ENCODE measurements around the gene IRF2.
A peak's percentile ranks its signal among the peaks of the same experiment; 100 is the strongest.

The IRF2 gene

DNA sequence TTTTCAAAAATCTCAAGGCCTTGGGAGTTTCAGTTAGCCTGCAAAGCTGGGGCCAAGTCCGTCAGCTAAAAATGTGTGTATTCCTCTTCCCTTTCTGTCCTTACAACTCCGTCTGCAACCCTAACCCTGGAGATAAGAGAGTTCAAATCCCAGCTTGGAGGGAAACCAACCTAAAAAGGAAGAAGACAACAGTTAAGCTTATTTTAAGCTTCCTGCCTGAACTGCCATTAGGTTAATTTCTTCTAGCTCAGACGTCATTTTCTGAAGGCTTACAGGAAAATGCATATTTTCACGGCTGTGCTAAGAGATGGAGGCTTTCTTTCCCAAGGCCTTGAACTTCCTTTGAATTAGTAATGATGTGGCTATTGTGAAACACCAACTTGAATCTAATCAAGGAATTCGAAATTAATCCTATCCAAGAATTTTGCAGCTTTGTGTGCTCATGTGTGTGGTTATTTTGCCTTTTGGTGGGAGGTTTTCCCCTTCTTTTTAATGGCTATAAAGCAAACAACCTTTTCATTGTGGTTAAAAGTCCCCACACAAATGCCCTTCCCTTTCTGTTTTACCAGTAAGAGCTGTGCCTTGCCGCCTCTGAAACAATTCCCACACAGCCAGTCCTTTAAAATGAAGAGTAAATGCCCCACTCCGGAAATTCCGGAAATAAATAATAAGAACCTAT is 103.5 kb downstream of the IRF2 start:
- FAIRE-seq (no peak), DNase-seq (ENCODE audit: low spot score) (no peak)

- no peak for DNase-seq (ENCODE audit: low spot score)
- FAIRE-seq: no peak
These were observed 104.5 kb downstream of the IRF2 start for GRCh38 chr4:184369871-184370270.

- DNase-seq (ENCODE audit: low spot score) (no peak), FAIRE-seq (no peak)
These were observed 105.6 kb downstream of the IRF2 start for GRCh38 chr4:184368731-184369130.

DNA sequence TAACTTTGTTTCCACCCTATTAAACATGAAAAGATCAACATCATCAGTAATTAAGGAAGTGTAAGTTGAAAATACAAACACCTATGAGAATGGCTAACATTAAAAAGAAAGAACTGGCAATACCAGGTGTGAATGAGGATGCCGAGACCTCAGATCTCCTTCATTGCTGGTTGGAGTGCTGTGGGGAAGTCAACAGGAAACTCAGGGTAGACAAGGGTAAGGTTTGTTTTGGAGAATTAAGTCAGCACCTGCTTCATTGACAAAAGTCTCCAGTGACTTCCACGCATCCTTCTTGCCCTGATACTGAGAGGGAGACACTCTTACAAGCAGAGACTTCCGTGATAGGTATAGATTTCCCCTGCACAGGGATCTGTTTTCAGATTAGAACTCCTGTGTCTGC is 106.1 kb downstream of the IRF2 start:
- no peak for FAIRE-seq
- no peak for DNase-seq (ENCODE audit: low spot score)

GRCh38 chr4:184364100-184364921 is 110.0 kb downstream of the IRF2 start:
- FAIRE-seq (peak; percentile 91), DNase-seq (ENCODE audit: low spot score) (peak; percentile 65)

GRCh38 chr4:184363258-184363657 is 111.1 kb downstream of the IRF2 start:
- no peak for DNase-seq (ENCODE audit: low spot score)
- FAIRE-seq: no peak

DNA sequence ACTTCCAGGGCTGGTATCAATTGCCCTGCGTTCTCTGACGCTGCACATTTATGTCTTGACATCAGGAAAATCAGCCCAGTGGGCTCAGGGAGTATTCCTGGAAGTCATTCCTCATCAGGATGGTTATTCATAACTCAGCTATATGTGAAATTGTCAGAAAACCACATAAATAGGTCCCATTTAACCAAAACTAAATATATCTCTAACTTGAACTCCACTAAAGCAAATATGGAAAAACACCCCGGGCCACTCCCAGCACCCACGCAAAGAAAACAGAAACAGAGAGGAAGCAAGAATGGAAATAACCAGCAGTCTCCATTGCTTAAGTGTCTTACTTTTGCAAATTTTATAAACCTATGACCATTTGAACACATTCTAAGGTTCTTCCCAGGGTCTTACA is 112.0 kb downstream of the IRF2 start:
- DNase-seq (ENCODE audit: low spot score) (no peak), FAIRE-seq (no peak)

- no peak for FAIRE-seq
These were observed 112.9 kb downstream of the IRF2 start for GRCh38 chr4:184361443-184361842.

DNA sequence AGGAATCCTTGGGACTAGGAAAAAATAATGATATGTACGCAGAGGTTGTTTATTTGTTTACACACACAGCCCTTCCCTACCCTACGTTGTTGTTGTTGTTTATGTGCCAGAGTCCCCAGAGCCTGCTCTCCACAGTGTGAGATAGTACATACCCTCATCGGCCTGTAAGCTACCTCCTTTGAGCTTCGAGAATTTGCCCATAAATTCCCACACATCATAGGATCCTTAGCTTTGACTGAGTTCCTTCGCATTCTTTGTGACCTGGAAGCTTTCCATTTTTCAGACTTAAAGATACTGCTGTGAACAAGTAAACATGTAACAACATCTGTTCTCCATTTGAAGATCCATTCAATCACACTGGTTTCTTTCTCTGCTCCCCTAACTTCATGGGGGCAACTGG is 114.5 kb downstream of the IRF2 start:
- FAIRE-seq: no peak

More at GRCh38 chr4:184361443-184361842, 112.9 kb downstream of the IRF2 start:
- no peak for DNase-seq (ENCODE audit: low spot score)

DNA sequence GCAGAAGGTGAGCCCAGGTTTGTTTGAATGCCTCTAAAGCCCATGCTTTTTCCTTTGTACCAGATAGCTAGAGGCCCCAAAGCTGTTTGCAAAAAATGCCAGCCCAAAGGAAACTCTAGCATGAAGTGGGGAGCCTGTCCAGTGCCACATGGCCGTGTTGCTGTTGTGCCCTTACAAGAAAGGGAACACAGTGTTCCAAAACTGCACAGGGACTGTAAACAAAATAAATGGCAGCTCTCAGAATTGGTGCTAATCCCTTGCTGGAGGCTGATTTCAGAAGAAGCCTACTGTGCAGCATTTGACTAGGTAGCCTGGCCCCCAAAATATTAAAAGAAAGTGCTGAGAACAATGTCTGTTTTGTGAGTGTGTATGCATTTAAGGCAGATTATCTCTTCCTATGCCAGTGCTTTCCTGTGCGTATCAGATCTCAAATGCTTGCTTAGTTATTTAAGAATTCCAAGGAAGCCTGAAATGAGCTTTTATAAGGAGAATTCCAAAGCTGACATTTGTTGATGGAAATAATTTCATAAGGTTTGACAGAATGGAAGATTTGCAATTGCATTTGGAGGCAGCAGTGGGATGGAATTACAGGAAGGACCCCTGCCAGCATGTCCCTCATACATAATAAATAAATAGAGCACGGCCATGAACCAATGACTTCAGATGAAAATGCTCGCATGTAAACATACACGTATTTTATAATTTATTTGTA is 115.7 kb downstream of the IRF2 start:
- FAIRE-seq (no peak), DNase-seq (ENCODE audit: low spot score) (no peak)

More for the DNA sequence above, 114.5 kb downstream of the IRF2 start:
- DNase-seq (ENCODE audit: low spot score): no peak

- no peak for DNase-seq (ENCODE audit: low spot score)
- no peak for FAIRE-seq
These were observed 116.6 kb downstream of the IRF2 start for GRCh38 chr4:184357772-184358171.

DNA sequence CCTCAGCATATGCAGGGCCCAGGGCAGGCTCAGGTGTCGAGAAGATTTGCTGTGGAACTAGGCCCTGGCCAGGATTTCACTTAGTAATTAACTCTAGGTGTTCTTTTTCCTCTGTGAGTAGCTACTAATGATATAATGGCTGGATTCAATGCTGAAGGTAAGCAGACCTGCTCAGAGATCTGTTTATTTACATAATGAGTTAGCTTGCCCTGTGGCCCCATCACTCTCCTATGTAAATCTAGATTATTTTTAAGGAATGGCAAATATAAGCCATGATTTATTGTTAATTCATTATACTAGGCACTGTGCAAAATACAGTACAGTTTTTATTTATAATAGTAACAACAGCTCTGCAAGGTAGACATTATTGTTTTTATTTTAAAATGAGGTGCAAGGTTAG is 117.2 kb downstream of the IRF2 start:
- FAIRE-seq (no peak), DNase-seq (ENCODE audit: low spot score) (no peak)

GRCh38 chr4:184356366-184356765 is 118.0 kb downstream of the IRF2 start:
- no peak for FAIRE-seq
- DNase-seq (ENCODE audit: low spot score): no peak

DNA sequence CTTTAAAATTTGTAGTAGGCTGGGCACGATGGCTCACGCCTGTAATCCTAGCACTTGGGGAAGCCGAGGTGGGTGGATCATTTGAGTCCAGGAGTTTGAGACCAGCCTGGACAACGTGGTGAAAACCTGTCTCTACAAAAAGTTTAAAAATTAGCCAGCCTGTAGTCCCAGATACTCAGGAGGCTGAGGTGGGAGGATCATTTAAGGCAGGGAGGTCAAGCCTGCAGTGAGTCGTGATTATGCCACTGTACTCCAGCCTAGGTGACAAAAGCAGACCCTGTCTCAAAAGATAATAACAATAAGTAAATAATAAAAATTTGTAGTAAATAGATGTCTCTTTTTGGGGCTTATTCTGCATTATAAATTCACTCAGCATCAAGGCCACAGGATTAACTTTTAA is 118.5 kb downstream of the IRF2 start:
- DNase-seq (ENCODE audit: low spot score) (no peak), FAIRE-seq (no peak)

- DNase-seq (ENCODE audit: low spot score): peak; percentile 74
- FAIRE-seq: no peak
These were observed 119.2 kb downstream of the IRF2 start for GRCh38 chr4:184355111-184355604.

GRCh38 chr4:184352891-184353290 is 121.5 kb downstream of the IRF2 start:
- DNase-seq (ENCODE audit: low spot score): no peak
- FAIRE-seq: no peak

DNA sequence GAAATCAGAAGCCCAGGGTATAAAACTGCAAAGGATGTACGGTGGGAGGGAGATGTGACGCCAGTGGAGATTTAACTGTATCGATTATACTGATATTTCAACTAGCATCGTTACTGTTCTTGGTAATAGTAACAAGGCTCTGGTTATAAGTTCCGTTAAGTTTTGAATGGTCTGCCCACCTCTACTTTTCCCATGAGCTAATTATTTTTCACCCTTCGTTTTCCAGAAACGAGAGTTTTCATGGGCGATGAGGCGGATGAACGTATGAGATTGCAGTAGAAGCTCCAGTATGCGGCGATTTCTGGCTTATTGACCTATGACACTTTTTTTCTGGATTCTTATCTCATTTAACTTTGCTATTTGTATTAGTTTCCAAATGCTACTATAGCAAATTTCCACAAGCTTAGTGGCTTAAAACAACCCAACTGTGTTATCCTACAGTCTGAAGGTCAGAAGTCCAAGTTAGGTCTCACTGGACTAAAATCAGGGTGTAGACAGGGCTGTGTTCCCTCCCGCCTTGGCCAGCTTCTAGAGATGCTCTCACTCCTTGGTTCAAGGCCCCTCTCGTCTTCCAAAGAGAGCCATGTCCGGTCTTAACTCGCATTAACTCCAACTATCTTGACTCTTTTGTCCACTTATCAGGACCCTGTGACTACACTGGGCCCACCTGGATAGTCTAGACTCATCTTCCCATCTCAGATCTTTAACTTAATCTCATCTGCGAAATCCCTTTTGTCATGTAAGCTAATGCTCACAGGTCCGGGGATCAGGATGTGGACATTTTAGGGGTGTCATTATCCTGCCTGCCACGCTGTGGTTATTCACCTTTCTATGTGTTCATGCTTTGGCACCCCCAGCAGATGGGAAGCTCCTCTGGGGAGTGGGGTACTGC is 122.5 kb downstream of the IRF2 start:
- no peak for FAIRE-seq
- no peak for DNase-seq (ENCODE audit: low spot score)

DNA sequence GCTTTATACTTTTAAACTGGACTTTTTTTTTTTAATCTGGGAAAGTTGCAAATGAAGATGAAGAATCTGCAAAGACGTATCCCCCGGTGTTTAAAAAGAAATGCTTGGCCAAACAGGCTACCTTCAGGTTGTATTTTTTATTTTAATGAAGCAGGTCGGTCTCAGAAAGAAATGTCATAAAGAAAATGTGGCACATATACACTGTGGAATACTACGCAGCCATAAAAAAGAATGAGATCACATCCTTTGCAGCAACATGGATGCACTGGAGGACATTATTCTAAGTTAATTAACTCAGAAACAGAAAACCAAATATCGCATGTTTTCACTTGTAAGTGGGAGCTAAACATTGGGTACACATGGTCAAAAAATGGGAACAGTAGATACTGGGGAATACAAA is 123.4 kb downstream of the IRF2 start:
- FAIRE-seq (no peak), DNase-seq (ENCODE audit: low spot score) (no peak)

DNA sequence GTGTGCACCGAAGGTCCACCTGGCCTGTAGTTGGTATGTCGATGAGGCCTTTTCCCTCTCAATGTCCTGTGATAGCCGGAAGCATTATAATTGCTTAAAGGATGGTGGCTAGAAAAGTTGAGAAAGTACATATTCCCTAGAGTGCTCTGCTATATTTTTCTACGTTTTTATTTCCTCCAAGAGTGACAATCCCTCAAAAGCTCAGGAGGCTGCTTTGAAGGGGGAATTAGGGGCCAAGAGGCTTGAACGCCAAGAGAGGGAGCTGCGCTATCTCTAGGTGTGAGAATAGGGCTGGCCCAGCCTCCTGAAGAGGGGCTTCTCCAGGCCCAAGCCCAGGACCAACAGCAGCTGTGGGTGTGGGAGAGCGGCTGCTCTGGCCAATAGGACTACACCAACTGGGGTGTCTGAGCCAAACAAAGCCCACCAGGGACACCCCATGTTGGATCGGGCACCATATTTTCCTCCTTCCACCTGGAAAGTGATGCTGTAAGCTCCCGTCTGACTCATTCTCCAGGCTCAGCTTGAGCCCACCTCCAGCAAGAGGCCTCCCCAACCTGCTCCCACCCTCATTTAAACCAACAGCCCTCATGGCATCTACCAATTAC is 124.0 kb downstream of the IRF2 start:
- no peak for DNase-seq (ENCODE audit: low spot score)
- no peak for FAIRE-seq

DNA sequence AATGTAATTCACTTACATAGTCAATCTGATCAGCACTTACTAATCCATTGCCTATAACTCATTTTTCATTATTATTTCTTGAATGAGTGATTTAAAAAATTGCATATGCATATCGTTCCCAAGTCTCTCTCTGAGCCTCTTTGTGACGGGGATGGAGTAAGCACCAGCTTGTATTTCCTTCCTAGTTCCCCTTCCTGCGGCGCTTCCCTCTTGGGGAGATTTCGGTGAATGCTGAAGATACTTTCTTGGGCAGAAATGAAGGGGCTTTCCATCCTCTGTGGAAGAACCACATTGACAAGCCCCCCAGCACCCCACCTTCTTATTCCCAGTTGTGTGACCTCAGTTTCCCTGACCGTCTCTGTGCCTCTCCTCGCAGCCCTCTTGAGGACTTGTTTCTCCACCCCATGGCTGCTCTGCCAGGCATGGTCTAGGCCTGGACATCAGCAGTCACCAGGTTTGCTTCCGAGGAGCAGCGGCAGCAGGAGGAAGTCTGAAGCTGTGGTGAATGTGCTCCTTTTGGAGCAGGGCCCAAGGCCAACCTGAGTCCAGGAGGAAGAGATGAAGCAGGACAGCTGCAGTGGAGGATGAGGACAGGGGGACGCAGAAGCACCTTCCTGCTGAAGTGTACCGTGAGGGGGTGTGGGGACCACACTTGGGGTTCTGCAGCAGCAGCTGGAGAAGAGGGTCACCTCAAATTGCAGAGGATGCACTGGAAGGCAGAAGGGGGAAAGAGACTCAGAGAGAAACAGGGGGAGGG is 124.9 kb downstream of the IRF2 start:
- FAIRE-seq (no peak), DNase-seq (ENCODE audit: low spot score) (no peak)
